IMR-90 (cell line): ENCODE results near the gene FIGLA. TPM values are rescaled to one million over a fixed set of nuclear protein-coding genes. Genes with fewer than 3 reads are reported as not detected.

Source experiments
- ATAC-seq: fragments of 200-7000 bp; cut with Tn5 transposase; 2 replicates; pipeline ENCODE4 v1.9.1; 2020; ENCODE audit warnings: low read depth, mild to moderate bottlenecking, moderate library complexity
- BruUV-seq: library from RNA; stranded (reverse); fragments of 400-500 nt; replicated peaks from 2 replicates; lab custom pipeline; 2021; lab: Mats Ljungman, UMichigan
- CTCF ChIA-PET: fragments of 300-600 bp; formaldehyde crosslinking; extraction: SDS; loops from one replicate; lab custom pipeline; 2021; ENCODE audit warnings: antibody characterized with exemption; lab: Yijun Ruan, JAX
- POLR2A ChIA-PET: fragments of 300-600 bp; sonication (Branson Sonifier 250); formaldehyde crosslinking; loops from one replicate; lab custom pipeline; 2022; ENCODE audit warnings: antibody characterized with exemption; ENCODE audit not compliant: unreplicated experiment; lab: Charles Lee
- DNase-seq: peaks from one replicate; pipeline ENCODE4 v3.0.0; 2013
- H2AFZ ChIP-seq: replicated peaks from 2 replicates; pipeline ENCODE3; 2013; ENCODE audit warnings: low read length, mild to moderate bottlenecking; ENCODE audit not compliant: poor library complexity
- H2AK5ac ChIP-seq: 2 replicates; pipeline ENCODE4 v1.6.1; 2013; ENCODE audit warnings: low read depth, low read length, inconsistent platforms
- H2AK9ac ChIP-seq: replicated peaks from 2 replicates; pipeline ENCODE3; 2013; ENCODE audit warnings: mild to moderate bottlenecking, low read depth, low read length, moderate library complexity; ENCODE audit not compliant: poor library complexity
- H2BK120ac ChIP-seq: 2 replicates; pipeline ENCODE4 v1.6.1; 2013; ENCODE audit warnings: low read depth, low read length, inconsistent platforms
- H2BK15ac ChIP-seq: 3 replicates; pipeline ENCODE4 v1.6.1; 2013; ENCODE audit warnings: low read depth, low read length, inconsistent platforms
- H2BK20ac ChIP-seq: 2 replicates; pipeline ENCODE4 v1.6.1; 2013; ENCODE audit warnings: low read depth, mild to moderate bottlenecking, inconsistent platforms, low read length, moderate library complexity
- H2BK5ac ChIP-seq: 2 replicates; pipeline ENCODE4 v1.6.1; 2013; ENCODE audit warnings: mild to moderate bottlenecking, low read depth, low read length, inconsistent platforms; ENCODE audit not compliant: poor library complexity, severe bottlenecking
- H3K14ac ChIP-seq: replicated peaks from 2 replicates; pipeline ENCODE4 v1.6.1; 2013; ENCODE audit warnings: low read depth, low read length, inconsistent platforms
- H3K18ac ChIP-seq: 2 replicates; pipeline ENCODE4 v1.6.1; 2013; ENCODE audit warnings: low read depth, low read length, control low read depth
- H3K23ac ChIP-seq: 2 replicates; pipeline ENCODE4 v1.6.1; 2013; ENCODE audit warnings: low read depth, low read length, inconsistent platforms
- H3K27ac ChIP-seq: 2 replicates; pipeline ENCODE4 v1.5.1; 2013; ENCODE audit warnings: mild to moderate bottlenecking, control low read depth, low read length; ENCODE audit not compliant: insufficient read depth
- H3K27me3 ChIP-seq: 2 replicates; pipeline ENCODE4 v1.6.1; 2013; ENCODE audit warnings: low read length; ENCODE audit not compliant: control insufficient read depth, insufficient read depth
- H3K36me3 ChIP-seq: 2 replicates; pipeline ENCODE4 v1.6.1; 2013; ENCODE audit warnings: low read length, mixed read lengths; ENCODE audit not compliant: control insufficient read depth, insufficient read depth
- H3K4ac ChIP-seq: 2 replicates; pipeline ENCODE4 v1.6.1; 2013; ENCODE audit warnings: low read depth, low read length, inconsistent platforms
- H3K4me1 ChIP-seq: 2 replicates; pipeline ENCODE4 v1.6.1; 2013; ENCODE audit warnings: low read length, mixed read lengths; ENCODE audit not compliant: control insufficient read depth, insufficient read depth
- H3K4me2 ChIP-seq: 2 replicates; pipeline ENCODE4 v1.6.1; 2013; ENCODE audit warnings: low read depth, mild to moderate bottlenecking, control low read depth, low read length, moderate library complexity
- H3K4me3 ChIP-seq: 2 replicates; pipeline ENCODE4 v1.5.1; 2013; ENCODE audit warnings: low read depth, mild to moderate bottlenecking, control low read depth, low read length, moderate library complexity; ENCODE audit not compliant: insufficient read depth
- H3K56ac ChIP-seq: 2 replicates; pipeline ENCODE4 v1.6.1; 2013; ENCODE audit warnings: low read length, inconsistent platforms; ENCODE audit not compliant: insufficient read depth; ENCODE audit errors: extremely low read depth
- H3K79me1 ChIP-seq, 2 experiments: 2 replicates each; pipeline ENCODE4 v1.6.1; 2013; ENCODE audit warnings: low read length in 2 of 2, inconsistent platforms in 1 of 2, low read depth in 1 of 2
- H3K9ac ChIP-seq: 2 replicates; pipeline ENCODE4 v1.6.1; 2013; ENCODE audit warnings: low read depth, low read length, control low read depth
- H3K9me1 ChIP-seq: 2 replicates; pipeline ENCODE4 v1.6.1; 2013; ENCODE audit warnings: low read length, inconsistent platforms; ENCODE audit not compliant: insufficient read depth
- H3K9me3 ChIP-seq: 2 replicates; pipeline ENCODE4 v1.6.1; 2013; ENCODE audit warnings: low read length; ENCODE audit not compliant: control insufficient read depth, insufficient read depth
- H4K20me1 ChIP-seq: 2 replicates; pipeline ENCODE4 v1.6.1; 2013; ENCODE audit warnings: low read length, inconsistent platforms; ENCODE audit not compliant: insufficient read depth
- H4K5ac ChIP-seq: 2 replicates; pipeline ENCODE4 v1.6.1; 2013; ENCODE audit warnings: mild to moderate bottlenecking, low read depth, low read length, control low read depth
- H4K8ac ChIP-seq, 2 experiments: 2 replicates each; pipeline ENCODE4 v1.6.1; 2013; ENCODE audit warnings: low read depth in 2 of 2, low read length in 2 of 2, control low read depth in 1 of 2, inconsistent platforms in 1 of 2
- H4K91ac ChIP-seq: 2 replicates; pipeline ENCODE4 v1.6.1; 2013; ENCODE audit warnings: low read depth, low read length, inconsistent platforms; ENCODE audit not compliant: insufficient read depth
- BHLHE40 ChIP-seq: fragments of 150-350 bp; IDR thresholded peaks from 2 replicates; pipeline ENCODE4 v1.6.1; 2016; ENCODE audit warnings: mild to moderate bottlenecking, low read depth, low read length
- CEBPB ChIP-seq: IDR thresholded peaks from 2 replicates; pipeline ENCODE4 v1.6.1; 2012; ENCODE audit warnings: low read depth, low read length, improper control_type of control experiment
- CTCF ChIP-seq: conservative IDR thresholded peaks from 2 replicates; pipeline ENCODE4 v1.5.1; 2012; ENCODE audit warnings: mild to moderate bottlenecking, low read depth, low read length, improper control_type of control experiment
- FOS ChIP-seq: fragments of 150-350 bp; IDR thresholded peaks from 2 replicates; pipeline ENCODE4 v1.6.1; 2016; ENCODE audit warnings: low read depth, low read length
- MAFK ChIP-seq: IDR thresholded peaks from 2 replicates; pipeline ENCODE4 v1.6.1; 2012; ENCODE audit warnings: low read depth, low read length, improper control_type of control experiment
- MXI1 ChIP-seq: IDR thresholded peaks from 2 replicates; pipeline ENCODE4 v1.6.1; 2012; ENCODE audit warnings: low read depth, mild to moderate bottlenecking, low read length, moderate library complexity, borderline replicate concordance
- NFE2L2 ChIP-seq: fragments of 150-350 bp; IDR thresholded peaks from 2 replicates; pipeline ENCODE4 v1.6.1; 2016; ENCODE audit warnings: low read depth, mild to moderate bottlenecking, low read length
- POLR2A ChIP-seq: IDR thresholded peaks from 2 replicates; pipeline ENCODE4 v1.6.1; 2012; ENCODE audit warnings: mild to moderate bottlenecking, low read depth, low read length
- RAD21 ChIP-seq: IDR thresholded peaks from 2 replicates; pipeline ENCODE4 v1.6.1; 2012; ENCODE audit warnings: low read length, improper control_type of control experiment
- RCOR1 ChIP-seq: IDR thresholded peaks from 2 replicates; pipeline ENCODE4 v1.6.1; 2012; ENCODE audit warnings: mild to moderate bottlenecking, low read length, improper control_type of control experiment; ENCODE audit not compliant: insufficient replicate concordance
- RFX5 ChIP-seq: IDR thresholded peaks from 2 replicates; pipeline ENCODE4 v1.8.0; 2012; ENCODE audit warnings: low read depth, mild to moderate bottlenecking, low read length, moderate library complexity
- USF2 ChIP-seq: fragments of 150-350 bp; IDR thresholded peaks from 2 replicates; pipeline ENCODE4 v1.6.1; 2017; ENCODE audit warnings: mild to moderate bottlenecking, antibody characterized with exemption, low read length, low read depth
- WGBS, 2 experiments: methylation state at CpG; one replicate each; pipeline versions ENCODE4 v1.1.5 to v1.1.7; 2013; ENCODE audit warnings: missing lambda C conversion rate in 2 of 2; ENCODE audit not compliant: insufficient read length in 1 of 2; ENCODE audit errors: extremely low coverage in 2 of 2; 5-methylcytosine and 5-hydroxymethylcytosine counted together
- dilution Hi-C: fragments of 300-500 bp; cut with HindIII; formaldehyde crosslinking; loops from one replicate; pipeline ENCODE4 v1.14.3; 2018; ENCODE audit warnings: low sequenced_read_pairs; ENCODE audit not compliant: unreplicated experiment
- in situ Hi-C: fragments of 300-500 bp; cut with MboI; formaldehyde crosslinking; loops from 3 replicates; pipeline ENCODE4 v1.14.3; 2019; ENCODE audit warnings: low sequenced_read_pairs, inconsistent platforms, mixed read lengths
- intact Hi-C: fragments of 100-400 bp; cut with micrococcal nuclease; formaldehyde crosslinking; loops from 2 replicates; pipeline ENCODE4 v1.10.0; 2022
- polyA plus RNA-seq, 3 experiments: library from polyadenylated mRNA; depleted of rRNA; stranded (reverse); fragments of >200 nt; gene quantifications; 2 replicates each; pipeline ENCODE4 v1.2.3, GENCODE V29; 2012; ENCODE audit warnings: low replicate concordance in 1 of 3
- total RNA-seq: library from RNA; depleted of rRNA; stranded (reverse); fragments of >200 nt; gene quantifications from 2 replicates; pipeline ENCODE4 v1.2.3, GENCODE V29; 2012

Gene FIGLA
- total and polyA plus RNA-seq, 2 of the 4 experiments (the other 2 are of a cell fraction) = not detected

- Histone ChIP-seq H2BK20ac (no peak overlapping the region), H4K8ac (no peak overlapping the region), H3K56ac (no peak overlapping the region), H3K4ac (no peak overlapping the region), H2AK9ac (no peak overlapping the region), H4K20me1 (no peaks in the 10 kb centered on the region), H2AFZ (no peak overlapping the region), H3K27me3 (peaks cover 2% of the 10 kb centered on the region), H3K4me2 (no peak overlapping the region), H3K36me3 (no peaks in the 10 kb centered on the region), H3K4me3 (no peak overlapping the region), H4K5ac (no peak overlapping the region), H3K9me3 (no peaks in the 10 kb centered on the region), H2BK5ac (no peak overlapping the region), H3K27ac (no peak overlapping the region), H3K18ac (no peak overlapping the region), H3K9ac (no peak overlapping the region), H3K23ac (no peak overlapping the region), H3K4me1 (no peaks in the 10 kb centered on the region), H3K79me1 (no peaks in the 10 kb centered on the region), H3K9me1 (no peaks in the 10 kb centered on the region), H2BK15ac (no peak overlapping the region), H2BK120ac (no peak overlapping the region), H2AK5ac (no peak overlapping the region), H4K91ac (no peak overlapping the region), H3K14ac (no peak overlapping the region)
- ATAC-seq (no peak), DNase-seq (no peak)
- in situ Hi-C loops (no loop called here), dilution Hi-C loops (no loop called here), intact Hi-C loops (no loop called here)
- TF ChIP-seq MXI1 (no peak), FOS (no peak), CTCF (no peak), USF2 (no peak), CEBPB (no peak), BHLHE40 (no peak), MAFK (no peak), NFE2L2 (no peak), RAD21 (no peak), POLR2A (no peak), RFX5 (no peak), RCOR1 (no peak)
- POLR2A ChIA-PET = no interaction called here
- 50% methylated on average over 2 of the region's 7 CpGs; no CpG with 5 or more reads in 1 of the 2 experiments for WGBS, 2 experiments
- BruUV-seq = no TSS peak
- CTCF ChIA-PET = no interaction called here
Observed at GRCh38 chr2:70728128-70728527, 62.3 kb downstream of the FIGLA start.
